Measurements from ENCODE around the gene TSPAN4. TPM values are rescaled to one million over a fixed set of nuclear protein-coding genes. Genes with fewer than 3 reads are reported as not detected.
A peak's percentile ranks its signal among the peaks of the same experiment; 100 is the strongest.

Gene TSPAN4
- total and polyA plus RNA-seq, 3 donors from 2014 or later = 47.2 to 87.0 (median 49.1) TPM

DNA sequence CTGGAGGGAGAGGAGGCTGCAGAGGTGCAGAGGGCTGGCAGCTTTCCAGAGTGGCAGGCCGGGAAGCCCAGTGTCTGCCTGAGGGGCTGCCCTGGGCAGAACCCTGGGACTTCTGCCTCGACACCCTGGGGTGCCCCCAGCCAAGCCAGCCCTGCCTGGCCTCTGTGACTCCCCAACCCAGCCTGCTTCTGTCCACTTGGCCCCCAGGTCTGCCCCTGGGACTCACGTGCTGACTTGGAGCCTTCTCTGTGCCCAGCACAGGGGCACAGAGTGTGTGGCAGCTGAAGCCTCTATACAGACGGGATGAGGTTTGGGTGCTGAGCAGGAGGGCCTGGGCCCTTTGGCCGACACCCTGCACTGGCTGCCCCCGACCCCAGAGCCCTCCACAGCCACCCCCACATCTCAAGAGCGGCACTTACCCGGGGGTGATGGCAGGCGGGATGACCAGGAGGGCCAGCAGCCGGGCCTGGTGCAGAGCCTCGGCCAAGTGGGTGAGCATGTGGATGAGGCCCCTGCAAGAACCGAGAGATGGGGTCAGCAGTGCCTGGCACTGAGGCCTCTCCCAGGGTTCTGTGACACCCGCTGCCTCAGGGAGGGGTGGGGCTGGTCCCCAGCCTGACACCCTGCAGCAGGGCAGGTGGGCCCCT, 50.5 kb downstream of the TSPAN4 start:
- no peaks in the 10 kb centered on the region for H3K36me3 ChIP-seq (ENCODE audit: low read depth, missing control alignments)
- peaks cover 8% of the 10 kb centered on the region for H3K4me1 ChIP-seq
- intact Hi-C loops (cut with DNase I; ENCODE audit: low total_unique reads) = no loop called here
- H3K27me3 ChIP-seq = no peaks in the 10 kb centered on the region
- no peak for TF ChIP-seq POLR2A (IDR thresholded peaks at IDR 0.05)
- 88% methylated on average over 12 of the region's 13 CpGs; no CpG with 5 or more reads in 1 of the 2 donors for WGBS, 2 donors
- no peak overlapping the region for H3K27ac ChIP-seq
- no peaks in the 10 kb centered on the region for H3K9me3 ChIP-seq
- no peak for DNase-seq
- no peak overlapping the region for H3K4me3 ChIP-seq

DNA sequence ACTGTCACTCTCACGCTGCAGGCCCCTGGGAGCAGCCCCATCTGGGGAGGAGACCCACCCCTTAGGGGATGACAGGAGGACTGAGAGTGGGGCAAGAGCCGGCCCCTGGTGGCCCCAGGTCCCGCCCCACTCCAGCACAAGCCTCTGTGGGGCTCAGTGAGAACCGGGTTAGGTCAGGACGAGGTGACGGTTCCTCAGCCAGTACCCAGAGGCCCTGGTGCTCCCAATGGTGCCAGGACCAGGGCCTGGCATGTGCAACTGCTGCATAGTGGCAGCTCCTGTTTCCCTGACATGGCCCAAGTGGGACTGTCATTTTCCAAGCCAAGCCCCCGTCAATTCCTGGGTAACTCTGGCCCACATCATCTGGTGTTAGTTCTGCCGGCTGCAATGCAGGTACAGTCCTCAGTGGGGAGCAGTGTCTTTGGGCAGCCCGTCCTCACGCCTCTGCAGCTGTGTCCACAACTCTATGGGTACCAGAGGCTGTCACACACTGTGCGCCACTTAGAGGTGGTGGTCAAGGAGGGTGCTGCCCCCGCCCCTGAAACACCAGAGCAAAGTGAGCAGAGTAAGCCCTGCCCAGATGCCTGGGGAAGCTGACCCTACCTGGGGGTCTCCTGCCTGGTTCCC, 52.0 kb downstream of the TSPAN4 start:
- no peak for TF ChIP-seq POLR2A (IDR thresholded peaks at IDR 0.05)
- no peak for TF ChIP-seq CTCF (IDR thresholded peaks at IDR 0.05)
- intact Hi-C loops (cut with DNase I; ENCODE audit: low total_unique reads) = no loop called here
- H3K9me3 ChIP-seq = no peaks in the 10 kb centered on the region
- no peaks in the 10 kb centered on the region for H3K36me3 ChIP-seq (ENCODE audit: low read depth, missing control alignments)
- H3K4me3 ChIP-seq = no peak overlapping the region
- H3K4me1 ChIP-seq = peaks cover 9% of the 10 kb centered on the region
- 88 to 91% methylated on average over 4 to 12 of the region's 12 CpGs for WGBS, 2 donors
- DNase-seq = no peak
- H3K27ac ChIP-seq = no peak overlapping the region
- H3K27me3 ChIP-seq = no peaks in the 10 kb centered on the region

DNA sequence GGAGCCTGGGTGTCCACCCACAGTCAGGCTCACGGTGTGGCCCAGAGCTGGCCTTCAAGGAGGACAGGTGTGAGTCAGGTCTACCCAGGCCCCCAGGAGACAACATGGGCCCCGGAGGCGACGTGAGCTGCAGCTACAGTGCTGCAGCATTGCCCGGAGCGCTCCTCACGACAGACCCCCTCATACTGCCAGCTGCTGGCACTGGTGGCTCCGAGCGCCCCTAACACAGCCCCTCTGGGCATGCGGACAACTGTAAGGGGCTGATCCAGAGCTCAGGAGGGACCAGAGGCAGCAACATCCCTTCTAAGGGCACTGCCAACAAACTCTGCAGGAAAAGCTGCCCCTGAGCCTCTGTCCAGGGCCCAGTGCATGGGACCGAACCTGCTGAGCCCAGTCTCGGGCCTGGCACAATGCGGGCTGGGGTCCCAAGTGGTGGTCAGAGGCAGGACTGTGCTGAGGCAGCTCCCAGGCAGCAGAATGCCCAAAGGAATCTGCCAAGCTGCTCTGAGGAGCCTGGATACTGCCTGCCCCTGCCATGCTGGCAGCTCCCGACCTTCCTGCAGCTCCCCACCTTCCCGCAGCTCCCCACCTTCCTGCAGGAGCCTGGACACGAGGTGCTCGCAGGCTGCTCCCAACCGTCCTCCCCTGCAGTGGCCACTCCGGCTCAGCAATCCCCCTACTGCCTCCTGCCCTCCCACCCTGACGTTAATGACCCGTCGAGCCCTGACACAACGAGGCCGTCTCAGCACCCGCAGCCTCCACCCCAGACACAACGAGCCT, 52.9 kb downstream of the TSPAN4 start:
- DNase-seq = no peak
- Histone ChIP-seq H3K4me1 (peaks cover 9% of the 10 kb centered on the region), H3K27ac (no peak overlapping the region), H3K27me3 (no peaks in the 10 kb centered on the region), H3K36me3 (ENCODE audit: low read depth, missing control alignments) (no peaks in the 10 kb centered on the region), H3K9me3 (no peaks in the 10 kb centered on the region), H3K4me3 (no peak overlapping the region)
- WGBS, 2 donors = 86 to 92% methylated on average over 14 to 26 of the region's 26 CpGs
- intact Hi-C loops (cut with DNase I; ENCODE audit: low total_unique reads) = no loop called here
- TF ChIP-seq CTCF (IDR thresholded peaks at IDR 0.05) = no peak
- TF ChIP-seq POLR2A (IDR thresholded peaks at IDR 0.05) = no peak

GRCh38 chr11:897253-898142, 54.8 kb downstream of the TSPAN4 start:
- Histone ChIP-seq H3K27me3 (no peaks in the 10 kb centered on the region), H3K4me1 (peaks cover 9% of the 10 kb centered on the region), H3K27ac (peak overlapping the region; percentile 19 to 31), H3K36me3 (ENCODE audit: low read depth, missing control alignments) (no peaks in the 10 kb centered on the region), H3K9me3 (no peaks in the 10 kb centered on the region), H3K4me3 (no peak overlapping the region)
- DNase-seq = peak; percentile 53
- TF ChIP-seq CTCF (IDR thresholded peaks at IDR 0.05) = no peak
- no peak for TF ChIP-seq POLR2A (IDR thresholded peaks at IDR 0.05)
- intact Hi-C loops (cut with DNase I; ENCODE audit: low total_unique reads) = no loop called here
- WGBS, 2 donors = 69 to 71% methylated on average over 8 to 17 of the region's 17 CpGs

Data from testis (tissue), 3 donors.